HG03135 (cell line): ENCODE measurements around the gene CLTCL1.
"Not testable (repeated sequence)": the region's sequence is repeated elsewhere in the genome, so short reads cannot be mapped to it uniquely, and the experiment has no call there.

Experiments used
- ATAC-seq: cut with Tn5 transposase; IDR thresholded peaks from one replicate; pipeline ENCODE4 v1.9.1; 2021; ENCODE audit warnings: mild to moderate bottlenecking, moderate library complexity; ENCODE audit not compliant: unreplicated experiment

The CLTCL1 gene

GRCh38 chr22:19177164-19178064 lies 114.1 kb downstream of the CLTCL1 start:
- ATAC-seq = no peak

DNA sequence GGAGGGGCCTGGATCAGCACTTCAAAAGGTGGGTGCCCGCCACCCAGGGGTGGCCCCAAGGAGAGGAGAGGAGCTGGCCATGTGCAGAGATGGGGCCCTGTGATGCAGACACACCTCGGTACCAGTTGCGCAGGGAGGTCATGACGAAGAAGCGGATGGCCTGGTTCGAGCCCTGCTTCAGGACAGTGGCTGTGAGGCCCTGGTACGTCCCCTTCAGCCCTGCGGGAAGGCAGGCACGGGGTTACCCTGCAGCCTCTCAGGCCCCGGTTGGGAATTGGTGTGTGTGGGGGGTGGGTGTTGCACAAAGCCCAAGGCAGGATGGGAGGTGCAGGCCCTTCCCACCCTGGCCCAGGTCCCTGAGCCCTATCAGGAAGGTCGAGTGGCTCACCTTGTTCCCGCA lies 114.8 kb downstream of the CLTCL1 start:
- no peak for ATAC-seq

GRCh38 chr22:19176175-19176643 lies 115.3 kb downstream of the CLTCL1 start:
- no peak for ATAC-seq

DNA sequence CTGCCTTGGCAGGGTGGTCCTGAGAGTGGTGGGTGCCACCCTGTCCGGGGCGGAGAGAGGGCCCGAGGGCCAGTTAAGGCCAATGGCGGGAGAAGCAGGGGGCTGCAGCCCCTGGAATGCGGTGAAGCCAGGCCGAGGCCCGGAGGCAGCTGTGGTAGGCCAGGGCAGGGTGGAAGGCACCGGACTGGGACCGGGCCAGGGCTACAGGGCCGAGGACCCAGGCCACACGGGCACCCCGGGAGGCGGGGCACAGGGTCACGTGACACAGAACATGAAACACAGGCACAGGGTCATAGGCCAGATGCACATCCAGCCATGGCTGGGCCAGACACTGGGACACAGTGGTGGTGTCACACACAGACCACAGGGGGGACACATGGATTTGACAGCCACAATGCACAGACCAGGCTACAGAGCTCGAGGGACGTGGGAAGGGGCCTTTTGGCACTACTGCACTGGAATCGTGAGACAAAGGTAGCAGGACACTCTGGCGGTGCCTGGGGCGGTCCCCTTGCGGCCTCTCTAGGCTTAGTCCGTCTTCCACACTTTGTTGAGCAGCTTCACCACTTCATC lies 115.8 kb downstream of the CLTCL1 start:
- ATAC-seq = no peak

GRCh38 chr22:19175026-19175601 lies 116.4 kb downstream of the CLTCL1 start:
- ATAC-seq = no peak

GRCh38 chr22:19174106-19175025 lies 117.2 kb downstream of the CLTCL1 start:
- ATAC-seq = no peak

DNA sequence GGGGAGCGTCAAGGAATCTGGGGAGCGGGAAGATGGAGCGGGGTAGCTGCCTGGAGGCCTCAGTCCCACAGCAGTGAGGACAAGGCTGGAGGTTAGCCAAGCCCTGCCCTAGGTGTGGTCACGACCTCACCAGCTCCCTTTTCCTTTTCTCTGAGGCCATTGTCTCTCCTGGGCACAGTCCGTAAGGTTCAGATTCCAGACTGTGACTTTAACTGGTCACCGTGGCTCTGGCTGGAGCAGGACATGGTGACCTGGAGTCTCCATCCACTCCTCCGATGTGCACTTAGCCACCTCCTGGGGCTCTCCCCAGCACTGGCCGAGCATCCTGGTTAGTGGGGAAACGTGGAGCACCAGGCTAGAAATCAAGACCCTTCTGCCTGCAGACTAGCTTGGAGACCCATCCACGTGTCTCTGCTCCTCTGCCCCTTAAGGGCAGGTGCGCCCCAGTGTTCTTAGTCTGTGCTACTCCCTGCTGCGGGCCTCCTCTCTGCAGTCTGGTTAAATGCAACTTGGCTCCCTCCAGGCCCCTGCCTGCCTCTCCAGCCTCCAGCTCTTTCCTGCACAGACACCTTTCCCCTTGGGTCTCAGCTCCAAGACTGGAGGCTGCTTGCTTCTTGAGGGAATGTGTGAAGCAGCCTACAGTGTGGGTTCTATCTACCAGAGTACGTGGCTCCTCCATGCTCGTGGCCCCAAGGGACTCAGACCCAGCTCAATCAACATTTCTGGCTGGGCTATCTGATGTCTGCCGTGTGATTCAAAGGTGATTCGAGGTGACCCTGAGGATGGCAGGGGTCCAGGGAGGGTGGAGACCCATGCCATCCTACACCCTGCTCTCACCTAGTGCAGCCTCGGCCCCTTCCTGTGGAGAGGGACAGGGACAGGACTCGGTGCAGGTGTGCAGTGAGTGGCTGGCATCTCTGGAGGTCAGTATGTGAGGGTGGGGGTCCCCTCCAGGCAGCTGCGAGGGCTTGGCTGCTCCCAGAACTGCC lies 118.2 kb downstream of the CLTCL1 start:
- no peak for ATAC-seq

DNA sequence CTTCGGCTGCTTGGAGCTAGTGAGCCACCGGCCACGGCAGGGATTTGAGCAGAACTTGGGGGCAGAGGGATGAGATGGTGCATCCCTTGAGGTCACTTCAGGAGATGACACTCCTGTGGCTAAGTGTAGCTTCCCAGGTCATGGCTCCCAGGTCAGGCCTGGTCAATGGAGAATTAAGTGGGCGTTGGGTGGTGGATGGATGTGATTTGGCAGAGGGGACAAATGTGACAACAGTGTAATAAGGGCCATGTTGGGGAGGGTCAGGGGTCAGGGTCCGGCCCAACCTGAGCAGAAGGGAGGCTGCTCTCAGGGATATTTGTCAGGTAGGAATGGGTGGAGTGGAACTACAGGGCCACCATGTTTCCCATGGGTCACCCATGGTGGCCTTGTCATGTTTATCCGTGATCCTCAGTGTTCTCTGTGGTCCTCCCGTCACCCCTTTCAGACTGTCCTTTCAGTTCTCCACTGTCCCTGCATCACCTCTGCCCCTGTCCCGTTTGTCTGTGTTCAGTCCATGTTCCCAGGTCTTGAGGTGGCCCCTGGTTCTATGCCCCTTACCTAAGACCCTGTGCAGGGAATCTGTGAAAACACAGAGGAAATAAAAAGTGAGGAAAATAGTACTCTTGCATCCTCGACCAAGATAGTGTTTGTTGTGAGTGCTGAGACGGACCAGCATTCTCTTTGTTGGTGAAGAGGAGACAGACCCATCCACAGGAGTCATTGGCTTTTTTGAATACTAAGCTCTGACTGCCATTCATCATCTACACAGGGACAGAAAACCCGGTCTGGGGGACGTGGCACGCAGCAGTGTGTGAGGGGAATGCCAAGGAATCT lies 119.1 kb downstream of the CLTCL1 start:
- ATAC-seq = no peak

- no peak for ATAC-seq
These were observed 121.6 kb downstream of the CLTCL1 start for GRCh38 chr22:19169947-19170318.

DNA sequence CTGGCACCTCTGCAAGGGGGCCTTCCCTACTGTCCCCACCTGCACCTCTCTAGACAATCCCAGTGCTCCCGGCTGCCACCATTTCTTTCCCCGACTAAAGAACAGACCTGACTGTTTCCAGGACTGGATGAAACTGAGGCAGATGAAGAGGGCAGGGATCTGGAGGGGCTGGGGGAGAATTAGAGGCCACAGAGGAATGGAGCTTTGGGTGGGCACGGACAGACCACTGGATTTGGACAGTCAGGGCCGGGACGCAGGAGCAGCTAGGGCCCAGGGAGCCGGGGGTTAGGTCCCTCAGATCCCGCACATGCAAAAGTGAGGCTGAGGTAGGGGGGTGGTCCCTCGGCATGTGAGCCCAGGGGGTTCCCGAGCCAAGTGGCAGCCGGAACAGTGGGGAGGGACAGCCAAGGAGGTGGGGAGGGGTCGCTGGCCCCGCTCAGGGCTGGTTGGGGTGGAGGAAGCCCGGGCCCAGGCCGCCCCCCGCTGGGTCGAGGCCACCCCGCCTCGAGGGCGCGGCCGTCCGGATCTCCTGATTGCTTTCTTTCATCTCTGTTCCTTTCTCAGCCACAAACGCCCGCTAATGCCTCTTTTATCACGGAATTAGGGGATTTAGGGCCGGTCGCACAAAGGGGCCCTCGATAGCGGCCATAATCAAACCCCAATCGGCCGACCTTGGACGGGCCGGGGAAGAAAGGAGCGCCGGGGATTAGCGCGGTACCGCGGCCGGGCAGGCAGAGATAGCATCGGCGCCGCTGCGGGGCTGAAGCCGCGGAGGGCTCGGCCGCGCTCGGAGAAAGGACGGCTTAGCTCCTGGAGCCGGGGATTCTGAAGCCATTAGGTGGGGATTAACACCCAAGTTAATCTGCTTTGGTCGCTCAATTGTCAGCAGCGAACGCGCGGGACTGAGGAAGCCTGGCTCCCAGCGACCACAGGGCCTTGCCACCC lies 122.2 kb downstream of the CLTCL1 start:
- ATAC-seq = no peak

- no peak for ATAC-seq
These were observed 123.2 kb downstream of the CLTCL1 start for GRCh38 chr22:19168088-19168890.

DNA sequence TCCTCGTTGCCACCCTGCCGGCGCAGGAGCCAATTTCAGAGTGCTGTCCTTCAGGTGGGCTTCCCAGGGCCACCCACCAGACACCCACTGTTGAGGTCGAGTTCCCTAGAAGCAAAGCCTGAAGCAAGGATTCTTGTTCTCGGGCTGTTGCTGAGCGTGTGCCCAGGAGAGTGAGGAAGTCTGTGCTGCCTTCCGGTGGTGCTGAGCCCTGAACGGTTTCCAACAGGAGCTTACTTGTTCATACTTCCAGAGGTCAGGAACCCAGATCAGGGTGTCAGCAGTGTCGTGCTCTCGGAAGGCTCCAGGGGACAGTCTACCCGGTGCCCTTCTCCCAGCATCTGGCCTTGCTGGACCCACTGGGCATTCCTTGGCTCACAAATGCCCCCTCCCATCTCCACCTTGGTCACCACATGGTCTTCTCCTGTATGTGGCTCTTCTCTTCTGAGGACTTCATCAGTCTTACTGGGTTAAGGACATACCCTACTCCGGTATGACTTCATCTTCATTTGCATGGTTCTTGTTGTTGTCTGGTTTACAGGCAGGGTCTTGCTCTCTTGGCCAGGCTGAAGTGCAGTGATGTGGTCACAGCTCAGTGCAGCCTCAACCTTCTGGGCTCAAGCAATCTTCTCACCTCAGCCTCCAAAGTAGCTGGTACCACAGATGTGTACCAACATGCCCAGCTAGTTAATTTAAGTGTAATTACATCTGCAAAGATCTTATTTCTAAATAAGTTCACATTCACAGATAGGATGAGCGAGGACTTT lies 124.2 kb downstream of the CLTCL1 start:
- ATAC-seq = no peak

- ATAC-seq = no peak
These were observed 125.1 kb downstream of the CLTCL1 start for GRCh38 chr22:19166421-19166820.

GRCh38 chr22:19164425-19164824 lies 127.1 kb downstream of the CLTCL1 start:
- ATAC-seq = no peak

DNA sequence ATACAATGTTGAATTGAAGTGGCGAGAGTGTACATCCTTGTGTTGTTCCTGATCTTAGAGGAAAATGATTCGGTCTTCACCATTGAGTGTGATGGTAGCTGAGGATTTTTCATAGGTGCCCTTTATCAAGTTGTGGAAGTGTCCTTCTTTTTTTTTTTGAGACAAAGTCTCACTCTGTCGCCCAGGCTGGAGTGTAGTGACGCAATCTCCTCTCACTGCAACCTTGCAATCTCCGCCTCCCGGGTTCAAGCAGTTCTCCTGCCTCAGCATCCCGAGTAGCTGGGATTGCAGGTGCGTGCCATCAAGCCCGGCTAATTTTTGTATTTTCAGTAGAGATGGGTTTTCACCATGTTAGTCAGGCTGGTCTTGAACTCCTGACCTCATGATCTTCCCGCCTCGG lies 132.9 kb downstream of the CLTCL1 start:
- ATAC-seq = not testable (repeated sequence)

DNA sequence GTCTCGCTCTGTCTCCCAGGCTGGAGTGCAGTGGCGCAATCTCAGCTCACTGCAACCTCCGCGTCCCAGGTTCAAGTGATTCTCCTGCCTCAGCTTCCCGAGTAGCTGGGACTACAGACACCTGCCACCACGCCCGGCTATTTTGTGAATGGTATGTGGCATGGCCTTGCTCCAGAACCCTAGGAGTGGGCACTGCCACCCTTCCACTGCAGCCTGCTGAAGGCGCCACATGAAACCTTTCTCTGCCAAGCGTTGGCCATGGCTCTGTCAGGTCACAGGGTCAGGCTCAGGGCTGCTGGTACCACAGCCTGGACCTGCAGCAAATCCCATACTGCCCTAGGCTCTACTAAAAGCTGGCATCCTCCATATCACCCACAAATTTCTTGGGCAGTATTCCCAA lies 135.4 kb downstream of the CLTCL1 start:
- ATAC-seq = not testable (repeated sequence)
